ENCODE data around the gene CDS1. TPM values are rescaled to one million over a fixed set of nuclear protein-coding genes. Genes with fewer than 3 reads are reported as not detected.

The CDS1 gene
- total RNA-seq, 1 donor from 2014 or later = 0.12 TPM

- no peak for DNase-seq (ENCODE audit: extremely low read depth, low read depth, low spot score)
These were observed 116.2 kb downstream of the CDS1 start for GRCh38 chr4:84699001-84699671.

Other genes starting within 250 kb of the CDS1 start
- gene NKX6-1, start 83.8 kb upstream of the CDS1 start, total RNA-seq = 0.47 TPM in 1 of 2 replicates, not detected in the other